GM12891 (cell line): ENCODE results near the gene IZUMO4.

Experiments used
- POLR2A ChIP-seq: IDR thresholded peaks from 2 replicates; pipeline ENCODE4 v1.6.1; 2011; ENCODE audit warnings: low read depth, low read length, control low read depth
- TAF1 ChIP-seq: IDR thresholded peaks from 2 replicates; pipeline ENCODE4 v1.6.1; 2011; ENCODE audit warnings: low read depth, low read length, control low read depth

DNA sequence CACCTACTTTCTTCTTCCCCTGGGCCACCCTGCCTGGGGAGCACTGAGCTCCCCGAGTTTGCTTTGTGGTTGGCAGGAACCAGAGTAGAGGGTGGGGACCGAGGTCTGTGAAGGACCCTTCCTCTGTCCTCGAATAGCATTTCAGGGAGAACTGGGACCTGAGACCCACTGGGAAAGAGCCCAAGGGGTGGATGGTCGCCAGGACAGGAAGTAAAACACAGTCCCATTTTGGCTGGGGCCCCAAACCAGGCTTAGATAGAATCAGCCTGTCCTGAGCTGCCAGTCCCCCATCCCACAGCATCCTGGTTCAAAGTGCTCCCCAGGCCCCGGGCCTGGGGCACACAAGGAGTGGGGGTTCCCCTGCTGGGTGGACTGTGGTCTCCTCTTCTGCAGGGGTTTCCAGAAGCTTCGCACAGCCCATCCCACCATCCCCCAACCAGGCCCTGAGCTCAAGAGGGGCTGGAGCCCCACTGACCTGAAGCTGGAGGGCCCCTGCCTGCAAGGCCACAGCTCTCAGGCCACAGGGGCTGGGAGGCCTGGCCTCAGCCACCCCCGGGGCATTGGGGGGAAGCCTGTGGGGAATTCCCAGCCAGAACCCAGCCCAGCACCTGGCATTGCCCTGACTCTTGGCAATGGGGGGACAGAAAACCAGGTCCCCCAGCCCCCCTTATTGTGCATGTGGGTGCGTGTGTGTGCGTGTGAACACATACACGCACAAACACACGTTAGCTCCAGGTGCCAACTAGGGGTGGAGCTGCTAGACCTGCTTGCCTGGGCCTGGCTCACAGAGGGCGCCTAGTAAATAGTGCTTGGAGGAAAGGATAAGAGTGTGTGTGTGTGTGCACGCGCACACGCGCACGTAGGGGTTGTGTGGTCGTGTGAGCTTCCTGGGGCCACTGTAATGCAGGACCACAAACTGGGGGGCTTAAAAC, 44.7 kb upstream of the IZUMO4 start:
- TF ChIP-seq TAF1 (no peak), POLR2A (no peak)
